HEK293 (cell line): ENCODE results near the gene DEDD.

Source experiments
- HIC1 ChIP-seq: fragments of 450-650 bp; formaldehyde crosslinking; IDR thresholded peaks from 2 replicates; pipeline ENCODE4 v1.5.1; 2016; ENCODE audit warnings: missing biosample characterization, missing genetic modification characterization
- INSM2 ChIP-seq: fragments of 450-650 bp; formaldehyde crosslinking; IDR thresholded peaks from 2 replicates; pipeline ENCODE4 v1.5.1; 2016; ENCODE audit warnings: missing biosample characterization, missing genetic modification characterization
- KLF7 ChIP-seq: fragments of 450-650 bp; formaldehyde crosslinking; IDR thresholded peaks from 2 replicates; pipeline ENCODE4 v1.5.1; 2016; ENCODE audit warnings: missing biosample characterization, missing genetic modification characterization, borderline replicate concordance
- MEIS1 ChIP-seq: sonication (generic); formaldehyde crosslinking; IDR thresholded peaks from 2 replicates; pipeline ENCODE4 v1.8.1; 2022; ENCODE audit warnings: missing genetic modification reagents, mild to moderate bottlenecking, borderline replicate concordance
- OSR2 ChIP-seq: fragments of 450-650 bp; formaldehyde crosslinking; IDR thresholded peaks from 2 replicates; pipeline ENCODE4 v1.5.1; 2016; ENCODE audit warnings: missing biosample characterization, missing genetic modification characterization
- PBX3 ChIP-seq: sonication (generic); formaldehyde crosslinking; IDR thresholded peaks from 2 replicates; pipeline ENCODE4 v1.8.1; 2022; ENCODE audit warnings: mild to moderate bottlenecking, moderate library complexity, missing genetic modification reagents
- PRDM6 ChIP-seq: fragments of 450-650 bp; formaldehyde crosslinking; IDR thresholded peaks from 2 replicates; pipeline ENCODE4 v1.5.1; 2017; ENCODE audit warnings: missing biosample characterization, missing genetic modification characterization
- REPIN1 ChIP-seq: fragments of 450-650 bp; formaldehyde crosslinking; IDR thresholded peaks from 2 replicates; pipeline ENCODE4 v1.5.1; 2017; ENCODE audit warnings: missing biosample characterization, missing genetic modification characterization, low read depth
- ZBTB1 ChIP-seq: fragments of 450-650 bp; formaldehyde crosslinking; IDR thresholded peaks from 2 replicates; pipeline ENCODE4 v1.5.1; 2016; ENCODE audit warnings: missing biosample characterization, missing genetic modification characterization
- ZBTB10 ChIP-seq: fragments of 450-650 bp; formaldehyde crosslinking; IDR thresholded peaks from 2 replicates; pipeline ENCODE4 v1.5.1; 2016; ENCODE audit warnings: missing biosample characterization, missing genetic modification characterization
- ZBTB44 ChIP-seq: fragments of 450-650 bp; IDR thresholded peaks from 2 replicates; pipeline ENCODE4 v1.5.1; 2018; ENCODE audit warnings: missing biosample characterization, mild to moderate bottlenecking, missing genetic modification characterization
- ZBTB6 ChIP-seq: fragments of 450-650 bp; formaldehyde crosslinking; IDR thresholded peaks from 2 replicates; pipeline ENCODE4 v1.5.1; 2017; ENCODE audit warnings: missing biosample characterization, missing genetic modification characterization
- ZEB2 ChIP-seq: fragments of 450-650 bp; formaldehyde crosslinking; IDR thresholded peaks from 2 replicates; pipeline ENCODE4 v1.5.1; 2016; ENCODE audit warnings: missing biosample characterization, missing genetic modification characterization
- ZFP3 ChIP-seq: fragments of 450-650 bp; formaldehyde crosslinking; IDR thresholded peaks from 2 replicates; pipeline ENCODE4 v1.5.1; 2016; ENCODE audit warnings: low read depth, missing biosample characterization, missing genetic modification characterization
- ZNF211 ChIP-seq: fragments of 450-650 bp; formaldehyde crosslinking; IDR thresholded peaks from 2 replicates; pipeline ENCODE4 v1.5.1; 2016; ENCODE audit warnings: low read depth, missing biosample characterization, missing genetic modification characterization
- ZNF24 ChIP-seq: fragments of 450-650 bp; formaldehyde crosslinking; IDR thresholded peaks from 2 replicates; pipeline ENCODE4 v1.5.1; 2016; ENCODE audit warnings: missing biosample characterization, missing genetic modification characterization
- ZNF292 ChIP-seq: fragments of 450-650 bp; formaldehyde crosslinking; IDR thresholded peaks from 2 replicates; pipeline ENCODE4 v1.5.1; 2016; ENCODE audit warnings: low read depth, missing biosample characterization, missing genetic modification characterization, borderline replicate concordance
- ZNF449 ChIP-seq: fragments of 450-650 bp; formaldehyde crosslinking; IDR thresholded peaks from 2 replicates; pipeline ENCODE4 v1.5.1; 2017; ENCODE audit warnings: missing biosample characterization, mild to moderate bottlenecking, missing genetic modification characterization, moderate library complexity
- ZNF549 ChIP-seq: fragments of 450-650 bp; IDR thresholded peaks from 2 replicates; pipeline ENCODE4 v1.5.1; 2018; ENCODE audit warnings: missing biosample characterization, missing genetic modification characterization, mild to moderate bottlenecking, inconsistent platforms, moderate library complexity
- ZNF623 ChIP-seq: fragments of 450-650 bp; formaldehyde crosslinking; IDR thresholded peaks from 2 replicates; pipeline ENCODE4 v1.5.1; 2016; ENCODE audit warnings: missing biosample characterization, missing genetic modification characterization
- ZNF626 ChIP-seq: fragments of 450-650 bp; sonication (Bioruptor Pico); formaldehyde crosslinking; IDR thresholded peaks from 2 replicates; pipeline ENCODE4 v1.5.1; 2018; ENCODE audit warnings: missing biosample characterization, missing genetic modification characterization, inconsistent platforms
- ZNF692 ChIP-seq: fragments of 450-650 bp; formaldehyde crosslinking; IDR thresholded peaks from 2 replicates; pipeline ENCODE4 v1.5.1; 2016; ENCODE audit warnings: missing biosample characterization, missing genetic modification characterization

Gene DEDD

GRCh38 chr1:161117759-161118581, 14.5 kb downstream of the DEDD start, which contains the start of the genes NIT1 and PFDN2 (continued):
- TF ChIP-seq ZEB2 (tag by site-specific recombination) (peak; percentile 81), ZBTB44 (tag by site-specific recombination) (no peak), ZBTB1 (tag by site-specific recombination) (no peak), ZNF692 (tag by site-specific recombination) (peak; percentile 66), HIC1 (tag by site-specific recombination) (peak; percentile 85), ZNF626 (no peak), ZBTB6 (no peak), ZNF623 (tag by site-specific recombination) (no peak; the same call in 1 of the 2 replicates), REPIN1 (no peak), ZNF292 (no peak), OSR2 (tag by site-specific recombination) (no peak), ZNF24 (tag by site-specific recombination) (peak; percentile 60; the same call in 1 of the 2 replicates), MEIS1 (no peak), ZNF449 (tag by site-specific recombination) (no peak), ZBTB10 (tag by site-specific recombination) (peak; percentile 84), ZNF211 (tag by site-specific recombination) (no peak), PRDM6 (tag by site-specific recombination) (no peak), ZNF549 (tag by site-specific recombination) (no peak), ZFP3 (tag by site-specific recombination) (no peak), INSM2 (tag by site-specific recombination) (peak; percentile 33; the same call in 1 of the 2 replicates), PBX3 (CRISPR knock-in tag) (no peak), KLF7 (tag by site-specific recombination) (0 out of 2 replicates have a peak, but pooled peaks have one; percentile 14)
